GM21528 (cell line): ENCODE results near the gene SDHA.
"Not testable (repeated sequence)": the region's sequence is repeated elsewhere in the genome, so short reads cannot be mapped to it uniquely, and the experiment has no call there.

Experiments used
- ATAC-seq: cut with Tn5 transposase; IDR thresholded peaks from one replicate; pipeline ENCODE4 v1.9.1; 2021; ENCODE audit warnings: mild to moderate bottlenecking, moderate library complexity; ENCODE audit not compliant: unreplicated experiment, low FRiP score

SDHA gene

GRCh38 chr5:218457-219291 is 554 bp downstream of the SDHA start:
- ATAC-seq: peak; percentile 31

- no peak for ATAC-seq
Observed at GRCh38 chr5:219460-219863, 1.3 kb downstream of the SDHA start.

GRCh38 chr5:219991-220390 is 1.9 kb downstream of the SDHA start:
- no peak for ATAC-seq

- ATAC-seq: not testable (repeated sequence)
Observed at GRCh38 chr5:222951-223715, 5.0 kb downstream of the SDHA start.

GRCh38 chr5:223791-224190 is 5.7 kb downstream of the SDHA start:
- ATAC-seq: no peak

- no peak for ATAC-seq
Observed at GRCh38 chr5:225334-225733, 7.2 kb downstream of the SDHA start.

- ATAC-seq: not testable (repeated sequence)
Observed at GRCh38 chr5:227375-227774, 9.3 kb downstream of the SDHA start.

- no peak for ATAC-seq
Observed at GRCh38 chr5:228886-229285, 10.8 kb downstream of the SDHA start.

GRCh38 chr5:230711-231110 is 12.6 kb downstream of the SDHA start:
- no peak for ATAC-seq

- ATAC-seq: no peak
Observed at GRCh38 chr5:231661-232060, 13.5 kb downstream of the SDHA start.

GRCh38 chr5:233426-233825 is 15.3 kb downstream of the SDHA start:
- ATAC-seq: not testable (repeated sequence)

- ATAC-seq: no peak
Observed at GRCh38 chr5:234450-234849, 16.3 kb downstream of the SDHA start.

- ATAC-seq: not testable (repeated sequence)
Observed at GRCh38 chr5:235527-235926, 17.4 kb downstream of the SDHA start.

- not testable (repeated sequence) for ATAC-seq
Observed at GRCh38 chr5:237931-238330, 19.8 kb downstream of the SDHA start.

GRCh38 chr5:240550-240949 is 22.4 kb downstream of the SDHA start:
- not testable (repeated sequence) for ATAC-seq

- ATAC-seq: not testable (repeated sequence)
Observed at GRCh38 chr5:241045-241669, 23.0 kb downstream of the SDHA start.

- ATAC-seq: not testable (repeated sequence)
Observed at GRCh38 chr5:243683-244367, 25.7 kb downstream of the SDHA start.

- not testable (repeated sequence) for ATAC-seq
Observed at GRCh38 chr5:245717-246116, 27.6 kb downstream of the SDHA start.

- not testable (repeated sequence) for ATAC-seq
Observed at GRCh38 chr5:250396-250795, 32.3 kb downstream of the SDHA start.

- ATAC-seq: not testable (repeated sequence)
Observed at GRCh38 chr5:251016-251415, 32.9 kb downstream of the SDHA start.

GRCh38 chr5:251538-251937 is 33.4 kb downstream of the SDHA start:
- not testable (repeated sequence) for ATAC-seq
